NCI-H1417 treated with DMSO at 0.1 percent for 48 hours (cell line): Measurements from ENCODE around the gene CSKMT.
"Not testable (repeated sequence)": the region's sequence is repeated elsewhere in the genome, so short reads cannot be mapped to it uniquely, and the experiment has no call there.

Experiments
- DNase-seq: peaks from one replicate; lab custom pipeline; 2025; lab: John Stamatoyannopoulos, UW

CSKMT gene

DNA sequence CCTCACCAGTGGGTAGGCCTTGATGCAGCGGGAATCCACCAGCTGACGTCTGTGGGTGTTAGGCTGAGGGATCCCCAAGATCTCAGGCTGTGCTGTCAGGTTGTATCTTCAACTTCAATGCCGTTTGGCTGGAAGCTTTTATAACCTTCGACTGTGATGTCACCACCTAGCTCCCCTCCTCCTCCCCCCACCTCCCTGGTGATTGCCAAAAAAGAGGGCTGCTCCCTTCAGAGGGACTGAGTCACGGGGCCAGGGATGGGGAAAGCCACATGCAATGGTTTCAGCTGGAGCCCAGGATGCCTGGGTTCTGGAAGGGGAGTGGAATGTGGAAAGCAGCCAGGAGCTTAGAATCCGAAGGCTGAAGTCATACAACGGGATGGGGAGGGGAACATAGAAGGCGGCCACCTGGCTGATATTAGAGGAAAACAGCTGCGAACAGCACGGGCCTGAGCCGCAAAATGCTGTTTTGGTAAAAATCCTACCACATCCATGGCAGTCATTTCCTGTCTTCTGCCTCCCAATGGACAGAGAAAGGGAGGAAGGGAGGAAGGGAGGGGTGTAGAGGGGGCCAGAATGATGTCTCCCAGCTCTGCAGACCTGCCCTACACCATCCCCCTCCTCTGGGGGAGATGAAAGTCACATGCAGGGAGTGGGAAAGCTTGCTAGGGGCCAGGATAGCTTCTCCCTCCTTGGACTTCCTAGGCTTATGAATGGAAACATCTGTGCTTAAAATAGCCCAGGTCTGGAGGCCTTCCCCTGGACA lies 24.5 kb downstream of the CSKMT start, which contains the start of gene LRRN4CL:
Gene LRRN4CL (minus strand): TSS at position 110 of the 763 bp plus-strand sequence. CDS start 1,022 bp downstream, outside the sequence.
- DNase-seq = no peak

- not testable (repeated sequence) for DNase-seq
Measured at GRCh38 chr11:62693624-62694023, 28.5 kb downstream of the CSKMT start.

- no peak for DNase-seq
Measured at GRCh38 chr11:62694455-62695167, 29.5 kb downstream of the CSKMT start.

DNA sequence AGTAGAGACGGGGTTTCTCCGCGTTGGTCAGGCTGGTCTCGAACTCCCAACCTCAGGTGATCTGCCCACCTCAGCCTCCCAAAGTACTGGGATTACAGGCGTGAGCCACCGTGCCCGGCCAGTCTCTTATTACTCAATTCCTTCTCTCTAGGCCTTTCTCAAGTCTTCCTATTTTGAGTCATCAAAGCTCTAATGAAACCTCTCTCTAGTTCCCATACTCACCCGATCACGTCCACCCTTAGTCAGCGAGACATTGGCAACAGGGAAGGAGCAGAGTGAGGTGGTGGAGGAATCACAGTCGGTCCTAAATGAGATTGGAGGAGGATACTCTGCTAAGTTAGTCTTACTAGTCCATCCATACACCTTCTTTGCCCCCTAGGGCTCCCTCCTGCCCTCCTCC lies 37.1 kb downstream of the CSKMT start:
- no peak for DNase-seq

DNA sequence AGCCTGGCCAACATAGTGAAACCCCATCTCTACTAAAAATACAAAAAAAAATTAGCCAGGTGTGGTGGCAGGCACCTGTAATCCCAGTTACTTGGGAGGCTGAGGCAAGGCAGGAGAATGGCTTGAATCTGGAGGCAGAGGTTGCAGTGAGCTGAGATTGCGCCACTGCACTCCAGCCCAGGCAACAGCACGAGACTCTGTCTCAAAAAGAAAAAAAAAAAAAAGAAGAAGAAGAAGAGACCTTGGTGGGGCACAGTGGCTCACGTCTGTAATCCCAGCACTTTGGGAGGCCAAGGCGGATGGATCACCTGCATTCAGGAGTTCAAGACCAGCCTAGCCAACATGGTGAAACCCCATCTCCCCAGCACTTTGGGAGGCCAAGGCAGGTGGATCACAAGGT lies 38.8 kb downstream of the CSKMT start:
- not testable (repeated sequence) for DNase-seq

DNA sequence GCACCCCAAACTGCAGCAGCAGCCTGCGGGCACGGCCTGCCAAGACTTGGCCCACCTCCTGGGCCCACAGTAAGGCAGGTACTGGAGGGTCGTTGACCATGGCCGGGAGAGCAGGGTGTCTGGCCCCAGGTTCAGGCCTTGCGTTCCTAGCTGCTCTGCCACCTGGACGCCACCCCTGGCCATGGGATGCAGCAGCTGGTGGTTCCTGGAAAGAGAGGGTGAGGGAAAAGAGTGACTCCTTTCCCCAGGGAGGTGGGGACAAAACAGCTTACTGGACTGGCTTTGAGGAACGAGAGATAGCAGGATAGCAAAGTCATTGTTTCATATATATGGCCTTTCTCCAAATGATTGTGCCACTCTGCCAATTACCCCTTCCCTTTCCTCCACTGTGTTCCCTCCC lies 40.3 kb downstream of the CSKMT start:
- DNase-seq = no peak

DNA sequence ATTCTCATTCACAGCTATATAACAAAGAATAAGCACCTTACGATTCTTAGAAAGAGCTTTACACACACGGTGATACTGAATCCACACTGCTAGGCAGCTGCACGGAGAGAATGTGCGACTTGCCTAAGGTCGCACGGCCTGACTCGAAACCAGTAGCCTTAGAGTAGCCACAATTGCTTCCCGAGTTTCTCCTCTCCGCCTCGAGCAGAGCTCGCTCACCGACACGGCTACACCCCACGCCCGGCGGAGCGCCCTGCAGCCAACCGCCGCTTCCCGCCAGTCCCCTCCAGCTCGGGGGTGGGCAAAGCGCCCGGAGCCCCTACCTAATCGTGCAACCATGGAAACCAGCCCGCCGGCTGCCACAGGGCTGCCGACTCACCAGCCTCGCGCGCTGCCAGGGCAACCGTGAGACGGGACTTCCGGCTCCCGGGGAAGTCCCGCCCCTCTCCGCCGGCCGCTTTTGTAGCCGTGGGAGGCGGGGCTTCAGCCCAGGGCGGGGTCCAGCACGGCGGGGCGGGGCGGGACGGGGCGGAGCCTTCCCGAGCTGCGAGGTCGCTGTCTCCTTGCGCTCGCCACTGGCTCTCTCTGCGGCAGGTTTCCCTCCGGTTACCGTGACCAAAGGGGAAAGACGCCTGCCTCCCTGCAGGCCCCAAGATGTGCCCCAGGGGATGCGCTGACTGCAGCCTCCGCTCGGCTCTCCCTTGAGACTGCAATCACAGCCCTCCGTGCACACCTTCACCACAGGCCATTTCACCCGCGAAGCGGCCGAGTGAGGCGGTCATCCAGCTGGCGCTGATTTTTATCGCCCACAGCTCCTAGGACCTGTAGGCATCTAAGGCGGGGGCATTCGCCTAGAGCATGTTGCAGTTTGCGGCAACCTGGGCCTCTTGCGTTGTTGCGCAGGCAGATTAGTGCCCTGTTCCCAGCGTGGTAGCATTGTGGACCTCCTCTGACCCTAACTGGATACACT lies 41.1 kb downstream of the CSKMT start:
- DNase-seq = peak; percentile 88

GRCh38 chr11:62706850-62707247 lies 41.7 kb downstream of the CSKMT start:
- DNase-seq = no peak

- DNase-seq = no peak
Measured at GRCh38 chr11:62707277-62707861, 42.3 kb downstream of the CSKMT start, which contains the start of the genes BSCL2 and GNG3. Gene BSCL2 (minus strand): TSS chr11:62707424. CDS start chr11:62707195, 229 bp downstream. Gene GNG3 (plus strand): TSS chr11:62707676. CDS start chr11:62708296, 620 bp downstream.

GRCh38 chr11:62708392-62708791 lies 43.3 kb downstream of the CSKMT start:
- no peak for DNase-seq

DNA sequence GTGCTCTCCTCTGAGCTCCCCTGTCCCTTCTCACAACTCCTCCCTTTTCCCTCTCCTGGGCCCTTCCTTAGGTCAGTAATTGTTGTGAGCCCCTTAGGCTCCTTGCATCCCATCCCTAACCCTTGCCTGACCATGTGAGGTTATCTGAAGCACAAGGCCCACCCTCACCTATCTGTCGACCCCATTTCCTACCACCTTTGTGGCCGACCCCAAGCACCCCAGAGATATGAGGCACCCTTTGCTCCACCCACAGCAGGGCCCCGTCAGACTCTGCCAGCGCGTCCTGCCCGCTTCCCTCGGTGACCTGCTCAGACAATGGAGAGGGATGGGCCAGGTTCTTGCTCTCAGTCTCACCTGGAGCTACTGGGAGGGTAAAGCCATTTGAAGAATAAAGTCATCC lies 43.7 kb downstream of the CSKMT start:
- DNase-seq = peak; percentile 52

DNA sequence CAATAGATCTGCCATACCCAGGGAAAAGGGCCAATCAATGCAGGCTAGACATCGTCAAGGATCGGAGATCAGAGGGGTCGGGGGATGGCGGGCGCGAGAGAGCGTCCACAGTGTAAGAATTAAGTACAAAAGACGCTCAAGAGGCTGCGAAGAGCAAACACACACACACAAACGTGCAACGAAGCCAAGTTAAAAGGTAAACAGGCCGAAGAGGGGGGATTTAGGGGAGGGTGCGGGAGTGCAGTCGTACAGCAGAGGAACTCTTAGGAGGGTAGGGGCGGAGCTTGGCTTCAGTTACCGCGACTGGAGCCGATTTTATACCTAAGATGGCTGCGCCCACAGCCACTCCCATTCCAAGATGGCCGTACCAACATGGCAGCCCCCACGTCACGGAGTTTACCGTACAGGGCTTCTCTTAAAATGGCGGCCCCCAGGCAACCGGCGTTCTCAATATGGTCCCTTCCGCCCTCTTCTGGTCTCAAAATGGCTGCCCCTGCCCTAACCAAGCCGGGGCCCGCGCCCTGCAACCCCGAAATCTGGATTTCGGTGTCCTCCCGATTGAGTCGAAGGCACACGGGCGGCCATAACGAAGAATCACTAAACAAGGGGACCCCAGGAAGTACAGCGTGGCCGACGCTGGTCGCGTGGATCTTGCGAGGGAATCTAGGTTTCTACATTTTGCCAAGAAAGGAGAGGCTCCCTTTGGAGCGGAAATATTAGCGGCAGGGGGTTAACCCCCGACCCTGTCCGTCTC lies 44.3 kb downstream of the CSKMT start:
- peak; percentile 94 for DNase-seq

DNA sequence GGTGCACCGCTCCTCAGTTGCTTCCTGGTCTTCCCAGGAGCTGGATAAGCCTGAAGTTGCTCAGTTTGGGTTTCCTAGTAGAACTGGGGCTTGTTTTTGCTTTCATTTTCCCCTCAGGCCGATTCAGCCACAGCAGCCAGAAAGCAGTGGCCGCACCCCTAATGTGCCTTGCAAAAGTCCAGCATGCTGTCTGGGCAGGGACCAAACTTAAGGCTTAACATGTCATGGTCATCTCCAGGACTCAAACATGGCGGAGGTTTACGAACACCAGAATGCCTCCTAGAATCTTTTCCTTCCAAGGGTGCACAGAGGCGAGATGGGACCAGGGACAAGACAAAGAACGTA lies 44.9 kb downstream of the CSKMT start:
- no peak for DNase-seq

GRCh38 chr11:62712276-62712812 lies 47.2 kb downstream of the CSKMT start:
- no peak for DNase-seq

- DNase-seq = no peak
Measured at GRCh38 chr11:62712861-62713260, 47.7 kb downstream of the CSKMT start.

DNA sequence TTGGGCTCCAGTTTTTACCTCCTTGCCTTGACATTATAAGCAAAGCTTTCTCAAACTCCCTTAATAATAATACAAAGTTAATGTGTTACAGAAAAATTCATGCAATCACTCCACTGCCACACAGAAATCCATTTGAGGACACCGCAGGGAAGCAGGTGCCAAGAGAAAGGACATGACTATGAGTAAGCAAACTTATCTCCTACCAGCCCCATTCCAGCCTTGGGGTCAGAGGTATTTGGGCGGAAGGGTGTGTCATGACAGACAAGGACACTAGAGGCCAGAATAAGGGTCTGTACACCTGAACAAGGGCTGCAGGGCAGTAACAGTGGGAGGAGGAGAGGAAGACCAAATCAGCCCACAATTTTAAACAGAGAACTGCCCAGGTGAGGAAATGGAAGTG lies 48.2 kb downstream of the CSKMT start:
- no peak for DNase-seq

- no peak for DNase-seq
Measured at GRCh38 chr11:62715150-62716130, 50.3 kb downstream of the CSKMT start.

DNA sequence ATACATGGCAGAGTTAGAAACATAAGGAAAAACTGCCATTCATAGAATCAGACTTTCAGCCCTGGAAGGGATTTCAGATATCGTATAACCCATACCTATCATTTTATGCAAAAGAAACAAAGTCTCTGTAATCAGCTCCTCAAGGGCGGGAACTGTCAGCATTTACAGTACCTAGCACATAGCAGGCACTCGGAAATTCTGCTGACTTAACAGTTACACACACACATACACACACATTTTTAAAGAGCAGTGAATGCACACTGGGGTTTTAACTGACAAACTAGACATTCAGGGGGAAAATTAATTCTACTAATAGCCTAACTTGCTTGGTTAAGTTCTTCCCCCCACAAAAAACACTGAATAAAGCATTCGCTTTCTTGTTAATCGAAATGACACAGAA lies 51.1 kb downstream of the CSKMT start:
- DNase-seq = no peak

DNA sequence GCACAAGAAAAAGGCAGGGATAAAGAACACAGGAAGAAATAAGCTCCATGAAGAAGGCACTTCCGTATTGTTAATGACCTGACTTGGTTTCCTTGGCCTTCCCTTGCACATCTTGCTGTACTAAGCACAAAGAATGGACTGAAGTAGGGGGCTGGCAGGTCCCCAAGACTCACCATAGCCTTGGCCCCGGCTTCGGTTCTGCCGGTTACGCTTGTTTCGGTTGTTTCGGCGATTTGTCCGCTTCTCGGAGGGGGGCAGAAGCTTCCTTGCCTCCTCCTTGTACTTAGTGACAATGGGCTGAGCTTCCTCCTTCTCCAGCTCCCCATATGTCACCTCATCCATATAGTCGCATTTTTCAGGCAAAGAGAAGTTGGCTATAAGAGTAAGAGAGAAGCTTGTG lies 51.7 kb downstream of the CSKMT start:
- no peak for DNase-seq
